ENCODE measurements around the gene LTA4H.

The LTA4H gene

GRCh38 chr12:95953000-95953399 lies 82.4 kb downstream of the LTA4H start:
- no peak for DNase-seq

GRCh38 chr12:95951515-95951914 lies 83.9 kb downstream of the LTA4H start:
- no peak for DNase-seq
